Heart right ventricle (tissue), 16 donors: ENCODE data around the gene PTDSS2. TPM values are rescaled to one million over a fixed set of nuclear protein-coding genes. Genes with fewer than 3 reads are reported as not detected.
A peak's percentile ranks its signal among the peaks of the same experiment; 100 is the strongest.

ENCODE experiments used
- ATAC-seq, 8 donors: fragments of 200-7000 bp; cut with Tn5 transposase; one replicate each; pipeline ENCODE4 v1.9.1; 2020; ENCODE audit warnings: mild to moderate bottlenecking in 8 of 8, moderate library complexity in 8 of 8, moderate number of reproducible peaks in 1 of 8
- DNase-seq, 2 donors: peaks; one replicate each; pipeline ENCODE4 v3.0.0-alpha.2; 2020
- H3K27ac ChIP-seq, 10 donors: fragments of 200-600 bp; sonication (generic) in 2 of 10; one replicate each; pipeline versions ENCODE4 v1.5.0 to v1.8.0; 2020 to 2022; ENCODE audit warnings: mild to moderate bottlenecking in 3 of 10
- H3K27me3 ChIP-seq, 7 donors: fragments of 200-600 bp; one replicate each; pipeline ENCODE4 v1.8.0; 2021 to 2022; ENCODE audit warnings: mild to moderate bottlenecking in 2 of 7
- H3K36me3 ChIP-seq, 9 donors: fragments of 200-600 bp; sonication (generic) in 1 of 9; one replicate each; pipeline versions ENCODE4 v1.5.0 to v1.8.0; 2020 to 2022; ENCODE audit warnings: mild to moderate bottlenecking in 2 of 9
- H3K4me1 ChIP-seq, 9 donors: fragments of 200-600 bp; sonication (generic) in 1 of 9; one replicate each; pipeline versions ENCODE4 v1.5.0 to v1.8.0; 2020 to 2022; ENCODE audit warnings: mild to moderate bottlenecking in 4 of 9
- H3K4me3 ChIP-seq, 10 donors: fragments of 200-600 bp; sonication (generic) in 2 of 10; one replicate each; pipeline versions ENCODE4 v1.5.0 to v1.8.0; 2020 to 2022; ENCODE audit warnings: mild to moderate bottlenecking in 7 of 10, moderate library complexity in 2 of 10
- H3K9me3 ChIP-seq, 11 donors: fragments of 200-600 bp in 10 of 11; sonication (generic) in 2 of 11; one replicate each; pipeline versions ENCODE4 v1.5.0 to v1.8.0; 2013 to 2022; ENCODE audit warnings: mild to moderate bottlenecking in 2 of 11, control low read depth in 1 of 11, moderate library complexity in 1 of 11
- CTCF ChIP-seq, 9 donors: fragments of 200-600 bp; sonication (generic) in 2 of 9; IDR thresholded peaks; one replicate each; pipeline versions ENCODE4 v1.5.0 to v1.8.0; 2021 to 2022; ENCODE audit warnings: antibody characterized with exemption in 9 of 9, mild to moderate bottlenecking in 5 of 9, moderate library complexity in 1 of 9
- WGBS, 2 donors: extraction: QIAGEN DNeasy Blood & Tissue Kit; methylation state at CpG; one replicate each; pipeline ENCODE4 v1.1.7; 2013; ENCODE audit warnings: inconsistent platforms in 1 of 2; 5-methylcytosine and 5-hydroxymethylcytosine counted together
- intact Hi-C, 10 donors: fragments of 100-400 bp; cut with DNase I; formaldehyde crosslinking; loops; one replicate each; pipeline versions ENCODE4 v1.11.1 to v1.14.2; 2022
- polyA plus RNA-seq, 2 donors: library from polyadenylated mRNA; stranded (reverse); fragments of 200-250 nt; gene quantifications; one replicate each; pipeline ENCODE4 v1.2.3, GENCODE V29; 2013
- total RNA-seq, 10 donors: library from RNA; stranded (reverse); fragmentation: NEBNext Ultra II Directional in 3 of 10; extraction: Animal tissue kit (Norgen Biotek cat#: 25700) in 3 of 10; gene quantifications; one replicate each; pipeline versions ENCODE4 v1.2.1 to v1.2.4, GENCODE V29; 2021 to 2023
- donor health status: Arrhythmogenic right ventricular cardiomyopathy.
- donor health status: ischemic (EF 13 %, LVEDD 7.1; RV severe dilation, severe dysfunction).
- donor health status: healthy with polysubstance abuse.
- donor health status: DM: no; HTN: yes; CAD: no.
- donor health status: DM: no; HTN: no; CAD: no.
- donor health status: ischemic (EF 25% LVEDD 6.9; RV normal size, moderate dysfunction).
- donor health status: ischemic (EF 25% LVEDD 5.7; RV mildly dilated, moderate dysfunction).
- donor health status: healthy.
- donor health status: DM: yes; HTN: yes; CAD: no.
- donor health status: Ischemic cardiomyopathy.
- donor health status: ischemic (EF 35%, LVEDD 5.7; RV mildly dilated, moderate dysfunction).
- donor health status: nonischemic (EF 11% LVEDD 7.7; RV severe dilation, severe dysfunction).
- donor health status: DM: yes; HTN: yes; CAD: no.
- donor health status: PGD.
- donor health status: ischemic (EF 29% LVEDD 5.4; RV normal size, mild dysfunction).
- donor health status: nonischemic (EF 23%, LVEDD 6.1; RV moderate dilation, normal function).

The PTDSS2 gene
- total and polyA plus RNA-seq, 12 donors: 16.7 to 55.5 (median 26.3) TPM

GRCh38 chr11:531919-532526 is 81.9 kb downstream of the PTDSS2 start:
- 83 to 85% methylated on average over 18 of the region's 18 CpGs for WGBS, 2 donors

GRCh38 chr11:532527-532985 is 82.5 kb downstream of the PTDSS2 start:
- Histone ChIP-seq H3K9me3 (no peaks in the 10 kb centered on the region), H3K36me3 (peaks cover 0 to 38% (median 16%) of the 10 kb centered on the region in 9 donors), H3K4me1 (peaks cover 15 to 49% (median 37%) of the 10 kb centered on the region in 9 donors), H3K4me3 (no peak overlapping the region), H3K27me3 (peaks cover 0 to 16% (median 10%) of the 10 kb centered on the region in 7 donors), H3K27ac (no peak overlapping the region)
- intact Hi-C loops: loop anchor here in 1 of 10 donors (10.0 kb wide), 1 partner anchor 92 kb away; the partner anchor contains the start of genes CDHR5 and SCT
- DNase-seq: no peak
- no peak for TF ChIP-seq CTCF (IDR thresholded peaks at IDR 0.05)
- WGBS, 2 donors: 76 to 79% methylated on average over 21 to 23 of the region's 23 CpGs
- ATAC-seq: no peak

More at GRCh38 chr11:531919-532526, 81.9 kb downstream of the PTDSS2 start:
- no peak overlapping the region for H3K4me3 ChIP-seq
- H3K36me3 ChIP-seq: peaks cover 0 to 38% (median 16%) of the 10 kb centered on the region in 9 donors
- peaks cover 10 to 44% (median 32%) of the 10 kb centered on the region in 9 donors for H3K4me1 ChIP-seq
- no peak for TF ChIP-seq CTCF (IDR thresholded peaks at IDR 0.05)
- DNase-seq: no peak
- intact Hi-C loops: loop anchor here in 1 of 10 donors (10.0 kb wide), 1 partner anchor 93 kb away; the partner anchor contains the start of genes CDHR5 and SCT
- no peak overlapping the region for H3K27ac ChIP-seq
- no peaks in the 10 kb centered on the region for H3K9me3 ChIP-seq
- H3K27me3 ChIP-seq: peaks cover 0 to 11% (median 5%) of the 10 kb centered on the region in 7 donors
- ATAC-seq: no peak

- peaks cover 0 to 38% (median 16%) of the 10 kb centered on the region in 9 donors for H3K36me3 ChIP-seq
- TF ChIP-seq CTCF (IDR thresholded peaks at IDR 0.05): no peak
- ATAC-seq: no peak
Measured at GRCh38 chr11:532986-533585, 83.0 kb downstream of the PTDSS2 start.

GRCh38 chr11:533586-534395 is 83.7 kb downstream of the PTDSS2 start:
- TF ChIP-seq CTCF (IDR thresholded peaks at IDR 0.05): no peak
- H3K27ac ChIP-seq: peak overlapping the region in 4 of 10 donors; percentile 59 to 78 (median 76)
- WGBS, 2 donors: 91 to 92% methylated on average over 37 of the region's 37 CpGs
- no peaks in the 10 kb centered on the region for H3K9me3 ChIP-seq
- peak overlapping the region in 9 of 10 donors; percentile 64 to 95 (median 86) for H3K4me3 ChIP-seq
- H3K36me3 ChIP-seq: peaks cover 0 to 38% (median 16%) of the 10 kb centered on the region in 9 donors
- DNase-seq (no peak), ATAC-seq (no peak)
- peaks cover 15 to 51% (median 39%) of the 10 kb centered on the region in 9 donors for H3K4me1 ChIP-seq
- H3K27me3 ChIP-seq: peaks cover 0 to 25% (median 14%) of the 10 kb centered on the region in 7 donors
- intact Hi-C loops: loop anchor here in 1 of 10 donors (2.0 to 10.0 kb wide), 2 partner anchors 27 to 91 kb away; partner anchors contain the start of genes CDHR5, RNH1 and SCT

More at GRCh38 chr11:532986-533585, 83.0 kb downstream of the PTDSS2 start:
- Histone ChIP-seq H3K9me3 (no peaks in the 10 kb centered on the region), H3K27me3 (peaks cover 0 to 22% (median 14%) of the 10 kb centered on the region in 7 donors), H3K4me3 (no peak overlapping the region), H3K4me1 (peaks cover 15 to 51% (median 39%) of the 10 kb centered on the region in 9 donors), H3K27ac (no peak overlapping the region)
- DNase-seq: no peak
- 93 to 94% methylated on average over 31 to 33 of the region's 33 CpGs for WGBS, 2 donors
- intact Hi-C loops: loop anchor here in 1 of 10 donors (10.0 kb wide), 1 partner anchor 92 kb away; the partner anchor contains the start of genes CDHR5 and SCT
